Tibial nerve (tissue), 4 donors: ENCODE results near the gene TYW1. TPM values are rescaled to one million over a fixed set of nuclear protein-coding genes. Genes with fewer than 3 reads are reported as not detected.
"Not testable (repeated sequence)": the region's sequence is repeated elsewhere in the genome, so short reads cannot be mapped to it uniquely, and the experiment has no call there.

Experiments used
- DNase-seq, 2 donors: peaks; one replicate each; pipeline ENCODE4 v3.0.0-alpha.2; 2019; ENCODE audit warnings: low spot score in 2 of 2
- H3K27ac ChIP-seq, 4 donors: fragments of 200-600 bp; sonication (generic) in 3 of 4; one replicate each; pipeline ENCODE4 v1.5.1; 2017 to 2019; ENCODE audit warnings: mild to moderate bottlenecking in 1 of 4
- H3K27me3 ChIP-seq, 2 donors: fragments of 200-600 bp; sonication (generic) in 1 of 2; one replicate each; pipeline versions ENCODE4 v1.5.1 to v1.6.0; 2017 to 2019
- H3K36me3 ChIP-seq, 3 donors: fragments of 200-600 bp; sonication (generic); one replicate each; pipeline ENCODE4 v1.5.1; 2018 to 2019
- H3K4me1 ChIP-seq, 4 donors: fragments of 200-600 bp; sonication (generic) in 3 of 4; one replicate each; pipeline ENCODE4 v1.5.1; 2017 to 2019
- H3K4me3 ChIP-seq, 4 donors: fragments of 200-600 bp; sonication (generic) in 3 of 4; one replicate each; pipeline ENCODE4 v1.5.1; 2017 to 2019; ENCODE audit warnings: mild to moderate bottlenecking in 1 of 4, moderate library complexity in 1 of 4
- H3K9me3 ChIP-seq, 4 donors: fragments of 200-600 bp; sonication (generic) in 3 of 4; one replicate each; pipeline ENCODE4 v1.5.1; 2017 to 2019
- WGBS, 2 donors: methylation state at CpG; one replicate each; pipeline ENCODE4 v1.1.5; 2018; 5-methylcytosine and 5-hydroxymethylcytosine counted together
- total RNA-seq, 4 donors: library from RNA; depleted of rRNA; stranded (reverse); fragments of >200 nt; gene quantifications; one replicate each; pipeline ENCODE4 v1.1.0, GENCODE V29; 2016
- TF ChIP-seq, protein P1 (sequence below), 5 experiments: fragments of 200-600 bp in 3 of 5; fragments of 450-650 bp in 2 of 5; sonication (generic) in 3 of 5; IDR thresholded peaks; one replicate each; pipeline ENCODE4 v1.5.1; 2016 to 2019; ENCODE audit warnings: antibody characterized with exemption in 5 of 5, mild to moderate bottlenecking in 3 of 5, moderate library complexity in 2 of 5

Gene TYW1
- total RNA-seq, 4 donors from 2014 or later, result 18.6 to 53.1 (median 28.3) TPM

GRCh38 chr7:67176730-67177129 is 180.1 kb downstream of the TYW1 start:
- H3K4me1 ChIP-seq, H3K27ac ChIP-seq, H3K36me3 ChIP-seq, H3K27me3 ChIP-seq, H3K9me3 ChIP-seq, H3K4me3 ChIP-seq, DNase-seq: not testable (repeated sequence)
- TF ChIP-seq, protein P1, sequence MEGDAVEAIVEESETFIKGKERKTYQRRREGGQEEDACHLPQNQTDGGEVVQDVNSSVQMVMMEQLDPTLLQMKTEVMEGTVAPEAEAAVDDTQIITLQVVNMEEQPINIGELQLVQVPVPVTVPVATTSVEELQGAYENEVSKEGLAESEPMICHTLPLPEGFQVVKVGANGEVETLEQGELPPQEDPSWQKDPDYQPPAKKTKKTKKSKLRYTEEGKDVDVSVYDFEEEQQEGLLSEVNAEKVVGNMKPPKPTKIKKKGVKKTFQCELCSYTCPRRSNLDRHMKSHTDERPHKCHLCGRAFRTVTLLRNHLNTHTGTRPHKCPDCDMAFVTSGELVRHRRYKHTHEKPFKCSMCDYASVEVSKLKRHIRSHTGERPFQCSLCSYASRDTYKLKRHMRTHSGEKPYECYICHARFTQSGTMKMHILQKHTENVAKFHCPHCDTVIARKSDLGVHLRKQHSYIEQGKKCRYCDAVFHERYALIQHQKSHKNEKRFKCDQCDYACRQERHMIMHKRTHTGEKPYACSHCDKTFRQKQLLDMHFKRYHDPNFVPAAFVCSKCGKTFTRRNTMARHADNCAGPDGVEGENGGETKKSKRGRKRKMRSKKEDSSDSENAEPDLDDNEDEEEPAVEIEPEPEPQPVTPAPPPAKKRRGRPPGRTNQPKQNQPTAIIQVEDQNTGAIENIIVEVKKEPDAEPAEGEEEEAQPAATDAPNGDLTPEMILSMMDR (IDR thresholded peaks at IDR 0.05), result peak in 1 of 5 experiments; percentile 3
- 16 to 27% methylated on average over 6 of the region's 6 CpGs for WGBS, 2 donors

DNA sequence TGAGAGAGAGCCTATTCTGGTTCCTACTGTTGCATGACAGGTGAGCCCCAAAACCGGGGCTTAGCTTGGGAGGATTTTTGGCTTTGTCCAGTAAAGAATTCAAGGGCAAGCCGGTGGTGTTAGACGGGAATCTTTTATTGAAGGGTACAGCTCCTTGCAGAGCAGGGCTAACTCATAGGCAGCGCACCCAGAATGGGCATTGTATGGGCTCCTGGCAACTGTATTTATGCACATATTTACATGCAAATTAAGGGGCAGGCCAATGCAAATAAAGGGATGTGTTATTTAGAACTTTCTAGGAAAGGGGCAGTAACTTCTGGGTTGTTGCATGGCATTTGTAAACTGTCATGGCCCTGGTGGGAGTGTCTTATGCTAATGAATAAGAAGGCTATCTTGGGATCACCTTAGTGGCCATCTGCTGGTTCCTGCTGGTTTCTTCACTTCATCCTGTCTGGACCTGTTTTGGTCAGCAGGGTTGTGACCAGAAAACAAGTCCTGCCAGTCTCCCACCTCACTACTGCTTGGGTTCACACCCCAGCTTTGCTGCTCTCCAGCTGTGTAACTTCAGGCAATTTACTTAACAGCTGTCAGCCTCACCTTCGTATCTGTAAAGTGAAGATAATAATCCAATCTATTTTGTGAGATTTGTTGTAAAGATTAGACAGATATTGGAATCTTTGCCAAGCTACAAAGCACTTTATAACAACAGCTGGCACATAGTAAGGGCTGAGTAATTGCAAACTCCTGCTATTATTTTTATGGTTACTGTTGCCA is 182.5 kb downstream of the TYW1 start:
- not testable (repeated sequence) for H3K36me3 ChIP-seq, H3K4me3 ChIP-seq, H3K27me3 ChIP-seq, H3K27ac ChIP-seq, H3K4me1 ChIP-seq, DNase-seq, H3K9me3 ChIP-seq
- 76 to 85% methylated on average over 5 of the region's 5 CpGs for WGBS, 2 donors

- H3K9me3 ChIP-seq, H3K4me1 ChIP-seq, H3K4me3 ChIP-seq, H3K27ac ChIP-seq, H3K27me3 ChIP-seq, DNase-seq, H3K36me3 ChIP-seq: not testable (repeated sequence)
- 93 to 95% methylated on average over 12 of the region's 17 CpGs for WGBS, 2 donors
Measured at GRCh38 chr7:67182956-67183750, 186.5 kb downstream of the TYW1 start.

GRCh38 chr7:67184912-67185659 is 188.5 kb downstream of the TYW1 start:
- H3K4me3 ChIP-seq, H3K27me3 ChIP-seq, H3K4me1 ChIP-seq, H3K9me3 ChIP-seq, DNase-seq, H3K27ac ChIP-seq, H3K36me3 ChIP-seq: not testable (repeated sequence)
- 96 to 97% methylated on average over 9 to 10 of the region's 10 CpGs for WGBS, 2 donors

GRCh38 chr7:67185660-67186129 is 189.1 kb downstream of the TYW1 start:
- not testable (repeated sequence) for H3K36me3 ChIP-seq, DNase-seq, H3K27ac ChIP-seq, H3K9me3 ChIP-seq, H3K4me3 ChIP-seq, H3K4me1 ChIP-seq, H3K27me3 ChIP-seq
- 57 to 71% methylated on average over 2 of the region's 3 CpGs for WGBS, 2 donors

GRCh38 chr7:67189160-67189559 is 192.5 kb downstream of the TYW1 start:
- 90 to 93% methylated on average over 8 of the region's 8 CpGs for WGBS, 2 donors
- H3K4me3 ChIP-seq, H3K27ac ChIP-seq, H3K9me3 ChIP-seq, H3K27me3 ChIP-seq, H3K36me3 ChIP-seq, H3K4me1 ChIP-seq, DNase-seq: not testable (repeated sequence)

DNA sequence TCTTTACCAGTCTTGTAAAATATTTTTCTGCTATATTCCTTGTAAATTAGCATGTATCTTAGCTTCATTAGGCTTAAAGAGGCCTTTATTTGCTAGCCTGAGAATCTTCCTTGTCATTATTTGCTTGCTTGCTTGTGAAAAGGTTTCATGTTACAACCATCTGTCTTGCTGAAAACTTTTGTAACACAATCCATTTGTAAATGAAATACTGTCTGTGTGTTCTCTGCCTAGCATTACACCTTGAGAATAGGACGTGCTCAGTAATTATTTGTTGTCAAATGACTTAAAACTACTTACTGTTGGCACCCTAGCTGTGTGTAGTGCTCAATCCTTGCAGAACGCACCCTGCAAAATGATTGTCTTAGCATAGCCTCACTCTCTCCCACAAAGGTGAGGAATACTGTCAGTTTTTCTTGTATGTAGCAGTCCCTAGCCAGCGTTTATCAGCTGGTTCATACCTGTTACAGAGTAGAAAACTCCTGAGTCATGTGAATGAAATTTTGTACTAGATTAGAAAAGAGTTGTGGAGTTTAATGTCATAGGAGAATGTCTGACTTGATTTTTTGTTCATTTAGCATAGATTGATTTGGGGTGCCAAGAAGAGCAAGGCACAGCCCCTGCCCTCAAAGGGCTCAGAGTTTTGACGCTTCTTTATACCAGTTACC is 193.3 kb downstream of the TYW1 start:
- not testable (repeated sequence) for H3K27me3 ChIP-seq, H3K27ac ChIP-seq, H3K4me3 ChIP-seq, H3K4me1 ChIP-seq, DNase-seq, H3K36me3 ChIP-seq, H3K9me3 ChIP-seq
- 60 to 84% methylated on average over 4 of the region's 4 CpGs for WGBS, 2 donors

- 88 to 94% methylated on average over 5 of the region's 5 CpGs for WGBS, 2 donors
- not testable (repeated sequence) for H3K9me3 ChIP-seq
Measured at GRCh38 chr7:67191002-67191720, 194.5 kb downstream of the TYW1 start.

GRCh38 chr7:67192123-67192702 is 195.6 kb downstream of the TYW1 start:
- H3K27me3 ChIP-seq, H3K4me3 ChIP-seq, DNase-seq, H3K4me1 ChIP-seq, H3K9me3 ChIP-seq: not testable (repeated sequence)
- 72 to 78% methylated on average over 5 of the region's 5 CpGs for WGBS, 2 donors
- Histone ChIP-seq H3K27ac (peak overlapping the region in 1 of 4 donors; percentile 18), H3K36me3 (peaks cover 0 to 17% (median 4%) of the 10 kb centered on the region in 3 donors)

More at GRCh38 chr7:67191002-67191720, 194.5 kb downstream of the TYW1 start:
- not testable (repeated sequence) for H3K4me1 ChIP-seq, DNase-seq, H3K27ac ChIP-seq, H3K4me3 ChIP-seq, H3K27me3 ChIP-seq, H3K36me3 ChIP-seq

- Histone ChIP-seq H3K27ac (peak overlapping the region in 2 of 4 donors; percentile 3 to 18), H3K36me3 (peaks cover 0 to 17% (median 4%) of the 10 kb centered on the region in 3 donors)
- not testable (repeated sequence) for H3K4me1 ChIP-seq, H3K4me3 ChIP-seq, H3K27me3 ChIP-seq, H3K9me3 ChIP-seq
- peak; percentile 19 to 46 for DNase-seq
- WGBS, 2 donors, result 36 to 39% methylated on average over 11 of the region's 11 CpGs
Measured at GRCh38 chr7:67192889-67193613, 196.4 kb downstream of the TYW1 start.
